Body of pancreas (tissue), 4 donors: ENCODE results near the gene CCN2.

ENCODE experiments used
- CTCF ChIP-seq, 7 experiments: fragments of 450-650 bp in 4 of 7; fragments of 200-600 bp in 3 of 7; sonication (generic) in 3 of 7; IDR thresholded peaks; one replicate each; pipeline ENCODE4 v1.5.1; 2016 to 2019; ENCODE audit warnings: antibody characterized with exemption in 7 of 7
- POLR2A ChIP-seq, 3 donors: fragments of 450-650 bp; IDR thresholded peaks; one replicate each; pipeline ENCODE4 v1.6.1; 2016; ENCODE audit warnings: antibody characterized with exemption in 3 of 3, mild to moderate bottlenecking in 2 of 3

GRCh38 chr6:131958095-131958494 is 6.9 kb upstream of the CCN2 start:
- TF ChIP-seq CTCF (IDR thresholded peaks at IDR 0.05) (no peak), POLR2A (IDR thresholded peaks at IDR 0.05) (no peak)
